ENCODE data around the gene COL9A1.
A peak's percentile ranks its signal among the peaks of the same experiment; 100 is the strongest.
"Not testable (repeated sequence)": the region's sequence is repeated elsewhere in the genome, so short reads cannot be mapped to it uniquely, and the experiment has no call there.

COL9A1 gene

GRCh38 chr6:70303034-70303525, at the start of gene COL9A1:
COL9A1 (minus strand) TSS chr6:70303084; CDS start chr6:70302924, 160 bp downstream.
- DNase-seq = no peak

GRCh38 chr6:70351461-70351860, 48.6 kb upstream of the COL9A1 start:
- no peak for DNase-seq

- no peak for DNase-seq
Measured at GRCh38 chr6:70345619-70346018, 42.7 kb upstream of the COL9A1 start.

- no peak for DNase-seq
Measured at GRCh38 chr6:70343313-70343712, 40.4 kb upstream of the COL9A1 start.

- not testable (repeated sequence) for DNase-seq
Measured at GRCh38 chr6:70339810-70340209, 36.9 kb upstream of the COL9A1 start.

GRCh38 chr6:70338775-70339174, 35.9 kb upstream of the COL9A1 start:
- no peak for DNase-seq

- DNase-seq = no peak
Measured at GRCh38 chr6:70337743-70338105, 34.8 kb upstream of the COL9A1 start.

- peak; percentile 98 for DNase-seq
Measured at GRCh38 chr6:70336996-70337742, 34.3 kb upstream of the COL9A1 start.

GRCh38 chr6:70327036-70327435, 24.2 kb upstream of the COL9A1 start:
- no peak for DNase-seq

- DNase-seq = no peak
Measured at GRCh38 chr6:70325009-70325408, 22.1 kb upstream of the COL9A1 start.

- DNase-seq = not testable (repeated sequence)
Measured at GRCh38 chr6:70317799-70318198, 14.9 kb upstream of the COL9A1 start.

GRCh38 chr6:70315079-70315751, 12.3 kb upstream of the COL9A1 start:
- no peak for DNase-seq

GRCh38 chr6:70314296-70314695, 11.4 kb upstream of the COL9A1 start:
- DNase-seq = no peak

GRCh38 chr6:70312165-70312745, 9.4 kb upstream of the COL9A1 start:
- DNase-seq = peak; percentile 55

- peak; percentile 66 for DNase-seq
Measured at GRCh38 chr6:70310063-70310694, 7.3 kb upstream of the COL9A1 start.

GRCh38 chr6:70309243-70309642, 6.4 kb upstream of the COL9A1 start:
- DNase-seq = no peak

GRCh38 chr6:70308142-70308541, 5.3 kb upstream of the COL9A1 start:
- DNase-seq = not testable (repeated sequence)

GRCh38 chr6:70307008-70307407, 4.1 kb upstream of the COL9A1 start:
- no peak for DNase-seq

- no peak for DNase-seq
Measured at GRCh38 chr6:70304616-70305015, 1.7 kb upstream of the COL9A1 start.

- peak; percentile 13 for DNase-seq
Measured at GRCh38 chr6:70299456-70299855, 3.4 kb downstream of the COL9A1 start.

- DNase-seq = no peak
Measured at GRCh38 chr6:70298068-70298467, 4.8 kb downstream of the COL9A1 start.

GRCh38 chr6:70292193-70292592, 10.7 kb downstream of the COL9A1 start:
- DNase-seq = no peak

- no peak for DNase-seq
Measured at GRCh38 chr6:70289299-70289698, 13.6 kb downstream of the COL9A1 start.

Measured in hematopoietic multipotent progenitor cell treated with erythropoietin and hydrocortisone succinate and interleukin-3 and kit ligand, for 8 days (in vitro differentiated cells).